HG03558 (cell line): ENCODE data around the gene TMEM119.

Source experiments
- ATAC-seq: cut with Tn5 transposase; IDR thresholded peaks from one replicate; pipeline ENCODE4 v1.9.1; 2021; ENCODE audit warnings: moderate number of reproducible peaks; ENCODE audit not compliant: unreplicated experiment; ENCODE audit errors: extremely low read depth

Gene TMEM119

GRCh38 chr12:108553799-108554198 lies 44.1 kb downstream of the TMEM119 start:
- ATAC-seq: no peak

GRCh38 chr12:108551535-108551934 lies 46.3 kb downstream of the TMEM119 start:
- ATAC-seq: no peak

GRCh38 chr12:108548954-108549521 lies 48.8 kb downstream of the TMEM119 start:
- ATAC-seq: no peak

- no peak for ATAC-seq
These were observed 50.2 kb downstream of the TMEM119 start for GRCh38 chr12:108547686-108548085.

- ATAC-seq: no peak
These were observed 54.2 kb downstream of the TMEM119 start for GRCh38 chr12:108543652-108544051.

GRCh38 chr12:108542320-108542719 lies 55.6 kb downstream of the TMEM119 start:
- ATAC-seq: no peak
